Body of pancreas (tissue), 4 donors: ENCODE data around the gene AGBL4. TPM values are rescaled to one million over a fixed set of nuclear protein-coding genes. Genes with fewer than 3 reads are reported as not detected.

Experiments used
- ATAC-seq: fragments of 150-250 bp; one replicate; pipeline ENCODE4 v1.9.1; 2016
- DNase-seq, 4 donors: peaks; one replicate each; pipeline ENCODE4 v3.0.0-alpha.2; 2019
- H3K27ac ChIP-seq, 4 donors: fragments of 200-600 bp; sonication (generic); 1 replicate in 3 of 4; 2 replicates in 1 of 4; pipeline versions ENCODE4 v1.5.1 to v1.6.1; 2016 to 2019; ENCODE audit warnings: mild to moderate bottlenecking in 1 of 4, mixed read lengths in 1 of 4, moderate library complexity in 1 of 4
- H3K27me3 ChIP-seq, 2 donors: fragments of 200-600 bp; sonication (generic); one replicate each; pipeline ENCODE4 v1.6.0; 2016; ENCODE audit warnings: mild to moderate bottlenecking in 1 of 2
- H3K36me3 ChIP-seq, 2 donors: fragments of 200-600 bp; sonication (generic); replicated peaks in 1 of 2; 2 replicates each; pipeline ENCODE4 v1.5.1; 2016; ENCODE audit warnings: low read depth in 2 of 2; ENCODE audit not compliant: insufficient read depth in 1 of 2
- H3K4me1 ChIP-seq: fragments of 200-600 bp; sonication (generic); one replicate; pipeline ENCODE4 v1.6.0; 2016
- H3K4me3 ChIP-seq, 2 donors: fragments of 200-600 bp; sonication (generic); 1 replicate in 1 of 2; 2 replicates in 1 of 2; pipeline ENCODE4 v1.5.1; 2016 to 2019
- H3K9me3 ChIP-seq, 3 donors: fragments of 200-600 bp; sonication (generic); 1 replicate in 2 of 3; 2 replicates in 1 of 3; pipeline ENCODE4 v1.5.1; 2016
- CTCF ChIP-seq, 7 experiments: fragments of 450-650 bp in 4 of 7; fragments of 200-600 bp in 3 of 7; sonication (generic) in 3 of 7; IDR thresholded peaks; one replicate each; pipeline ENCODE4 v1.5.1; 2016 to 2019; ENCODE audit warnings: antibody characterized with exemption in 7 of 7
- POLR2A ChIP-seq, 3 donors: fragments of 450-650 bp; IDR thresholded peaks; one replicate each; pipeline ENCODE4 v1.6.1; 2016; ENCODE audit warnings: antibody characterized with exemption in 3 of 3, mild to moderate bottlenecking in 2 of 3
- WGBS, 2 donors: methylation state at CpG; one replicate each; pipeline ENCODE4 v1.1.5; 2017; 5-methylcytosine and 5-hydroxymethylcytosine counted together
- intact Hi-C: fragments of 100-400 bp; cut with DNase I; formaldehyde crosslinking; loops from one replicate; pipeline ENCODE4 v1.15.1; 2023
- total RNA-seq, 2 donors: library from RNA; depleted of rRNA; stranded (reverse); fragments of >200 nt; gene quantifications; one replicate each; pipeline ENCODE4 v1.1.0, GENCODE V29; 2016

AGBL4 gene
- total RNA-seq, 2 donors from 2014 or later = 0.33 to 0.78 TPM

- DNase-seq (no peak), ATAC-seq (no peak)
- Histone ChIP-seq H3K9me3 (no peaks in the 10 kb centered on the region), H3K27me3 (no peaks in the 10 kb centered on the region), H3K4me3 (no peak overlapping the region), H3K4me1 (no peaks in the 10 kb centered on the region), H3K36me3 (no peaks in the 10 kb centered on the region), H3K27ac (no peak overlapping the region)
- intact Hi-C loops = no loop called here
- WGBS, 2 donors = 17 to 44% methylated on average over 1 of the region's 1 CpG
- TF ChIP-seq CTCF (IDR thresholded peaks at IDR 0.05) = no peak
These were observed 665.7 kb downstream of the AGBL4 start for GRCh38 chr1:49358036-49358435.

GRCh38 chr1:49356594-49356993 lies 667.2 kb downstream of the AGBL4 start:
- no peak overlapping the region for H3K4me3 ChIP-seq
- H3K27me3 ChIP-seq = no peaks in the 10 kb centered on the region
- DNase-seq = no peak
- H3K36me3 ChIP-seq = no peaks in the 10 kb centered on the region
- H3K9me3 ChIP-seq = no peaks in the 10 kb centered on the region
- ATAC-seq = no peak
- TF ChIP-seq CTCF (IDR thresholded peaks at IDR 0.05) (no peak), POLR2A (IDR thresholded peaks at IDR 0.05) (no peak)
- intact Hi-C loops = no loop called here
- no peak overlapping the region for H3K27ac ChIP-seq
- H3K4me1 ChIP-seq = no peaks in the 10 kb centered on the region

- intact Hi-C loops = no loop called here
- 34 to 37% methylated on average over 2 of the region's 2 CpGs for WGBS, 2 donors
- H3K9me3 ChIP-seq = no peaks in the 10 kb centered on the region
- H3K27me3 ChIP-seq = no peaks in the 10 kb centered on the region
- H3K36me3 ChIP-seq = no peaks in the 10 kb centered on the region
- TF ChIP-seq POLR2A (IDR thresholded peaks at IDR 0.05) = no peak
- TF ChIP-seq CTCF (IDR thresholded peaks at IDR 0.05) = no peak
- ATAC-seq = no peak
- no peaks in the 10 kb centered on the region for H3K4me1 ChIP-seq
- no peak for DNase-seq
- no peak overlapping the region for H3K4me3 ChIP-seq
- H3K27ac ChIP-seq = no peak overlapping the region
These were observed 672.0 kb downstream of the AGBL4 start for GRCh38 chr1:49351768-49352167.

GRCh38 chr1:49346767-49347349 lies 676.9 kb downstream of the AGBL4 start:
- DNase-seq (no peak), ATAC-seq (no peak)
- no peak for TF ChIP-seq POLR2A (IDR thresholded peaks at IDR 0.05)
- TF ChIP-seq CTCF (IDR thresholded peaks at IDR 0.05) = no peak

GRCh38 chr1:49340576-49340975 lies 683.2 kb downstream of the AGBL4 start:
- no peaks in the 10 kb centered on the region for H3K4me1 ChIP-seq
- intact Hi-C loops = no loop called here
- no peaks in the 10 kb centered on the region for H3K36me3 ChIP-seq
- no peak for ATAC-seq
- H3K27ac ChIP-seq = no peak overlapping the region
- WGBS, 2 donors = 65 to 77% methylated on average over 2 of the region's 2 CpGs
- H3K4me3 ChIP-seq = no peak overlapping the region
- no peak for DNase-seq
- H3K27me3 ChIP-seq = no peaks in the 10 kb centered on the region
- no peaks in the 10 kb centered on the region for H3K9me3 ChIP-seq
- TF ChIP-seq POLR2A (IDR thresholded peaks at IDR 0.05) (no peak), CTCF (IDR thresholded peaks at IDR 0.05) (no peak)

More at GRCh38 chr1:49346767-49347349, 676.9 kb downstream of the AGBL4 start:
- H3K27me3 ChIP-seq = no peaks in the 10 kb centered on the region
- H3K4me1 ChIP-seq = no peaks in the 10 kb centered on the region
- no peaks in the 10 kb centered on the region for H3K9me3 ChIP-seq
- intact Hi-C loops = no loop called here
- H3K36me3 ChIP-seq = no peaks in the 10 kb centered on the region
- no peak overlapping the region for H3K27ac ChIP-seq
- 55 to 65% methylated on average over 2 of the region's 2 CpGs for WGBS, 2 donors
- no peak overlapping the region for H3K4me3 ChIP-seq
